Non-pigmented ciliary epithelial cell (primary cell): ENCODE measurements around the gene ARRB1.
A peak's percentile ranks its signal among the peaks of the same experiment; 100 is the strongest.
"Not testable (repeated sequence)": the region's sequence is repeated elsewhere in the genome, so short reads cannot be mapped to it uniquely, and the experiment has no call there.

Source experiments
- DNase-seq: peaks from one replicate; pipeline ENCODE4 v3.0.0-alpha.2; 2010; ENCODE audit warnings: low read depth

Gene ARRB1

GRCh38 chr11:75371949-75372876 is 20.8 kb upstream of the ARRB1 start:
- no peak for DNase-seq

DNA sequence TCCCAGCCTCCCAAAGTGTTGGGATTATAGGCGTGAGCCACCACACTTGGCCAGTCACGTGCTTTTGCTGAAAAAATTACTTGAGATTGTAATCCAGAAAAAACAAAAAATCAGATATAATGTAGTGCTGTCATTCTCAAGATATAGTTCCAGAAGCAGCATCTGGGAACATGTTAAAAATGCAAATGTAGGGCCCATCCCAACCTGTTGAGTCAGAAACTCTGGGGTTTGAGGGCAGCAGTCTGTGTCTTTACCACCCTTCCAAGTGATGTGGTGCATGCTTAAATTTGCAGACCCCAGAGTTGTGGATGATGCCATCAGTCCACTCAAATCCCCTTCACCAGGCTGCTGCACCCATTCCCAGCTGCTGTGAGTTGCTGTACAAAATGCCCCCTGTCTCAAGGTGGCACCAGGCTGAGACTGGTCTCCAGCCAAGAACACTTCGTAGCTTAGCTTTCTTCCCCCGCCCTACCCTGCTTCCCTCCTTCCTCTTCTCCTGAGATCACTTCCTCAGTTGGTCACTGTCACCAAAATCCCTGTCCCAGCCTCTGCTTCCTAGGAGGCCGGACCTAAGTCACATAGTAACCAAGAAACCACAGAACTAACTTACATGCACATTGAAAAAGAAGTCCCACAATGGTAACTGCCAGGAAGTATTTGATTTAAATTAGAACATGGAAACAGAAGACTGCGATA is 18.2 kb upstream of the ARRB1 start:
- no peak for DNase-seq

DNA sequence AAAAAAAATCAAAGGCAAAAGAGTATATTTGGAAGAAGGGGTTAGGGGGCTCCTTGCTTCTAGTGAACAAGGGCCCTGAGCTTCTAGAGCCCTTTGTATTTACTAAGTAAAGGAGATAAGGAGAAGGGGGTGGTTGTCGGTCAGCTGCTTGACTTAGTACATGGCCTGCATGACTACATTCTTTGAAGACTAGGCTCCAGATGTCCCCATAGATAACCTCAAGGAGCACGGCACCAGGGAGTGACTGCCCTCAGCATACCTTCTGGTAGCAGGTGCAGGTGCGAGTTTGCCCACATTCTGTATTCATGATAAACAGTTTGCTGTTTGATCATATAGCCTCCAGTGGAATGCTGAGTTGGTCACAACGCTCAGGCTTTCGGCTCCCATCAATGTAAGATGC is 15.4 kb upstream of the ARRB1 start:
- not testable (repeated sequence) for DNase-seq

DNA sequence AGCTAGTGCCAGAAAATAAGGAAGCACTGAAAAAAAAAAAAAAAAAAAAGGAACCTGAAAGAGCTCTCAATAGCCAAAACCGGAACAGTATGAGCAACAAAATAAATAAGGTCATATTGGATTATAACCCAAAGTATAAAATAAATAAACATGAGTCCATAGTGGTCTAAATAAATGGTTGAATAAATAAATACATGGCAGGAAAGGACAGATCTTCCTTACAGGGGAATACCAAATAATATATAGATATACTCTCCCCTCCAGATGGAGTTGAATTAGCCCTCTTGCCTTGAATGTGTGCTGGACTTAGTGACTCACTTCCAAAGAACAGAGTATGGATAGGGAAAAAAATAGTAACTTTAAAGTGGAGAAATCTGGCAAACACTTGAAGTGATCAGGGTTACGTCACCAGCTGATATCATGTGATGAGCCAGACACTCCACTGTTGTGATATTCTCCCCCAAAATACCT is 14.3 kb upstream of the ARRB1 start:
- DNase-seq = peak; percentile 32

DNA sequence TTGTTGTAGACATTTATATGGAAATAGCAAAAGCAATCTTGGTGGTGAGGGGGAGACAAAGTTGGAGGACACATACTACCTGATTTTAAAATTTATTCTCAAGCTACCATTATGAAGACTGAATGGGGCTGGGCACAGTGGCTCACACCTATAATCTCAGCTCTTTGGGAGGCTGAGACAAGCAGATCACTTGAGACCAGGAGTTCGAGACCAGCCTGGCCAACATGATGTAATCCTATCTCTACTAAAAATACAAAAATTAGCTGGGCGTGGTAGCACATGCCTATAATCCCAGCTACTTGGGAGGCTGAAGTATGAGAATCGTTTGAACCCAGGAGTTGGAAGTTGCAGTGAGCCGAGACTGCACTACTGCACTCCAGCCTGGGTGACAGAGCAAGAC is 10.8 kb upstream of the ARRB1 start:
- not testable (repeated sequence) for DNase-seq

GRCh38 chr11:75356613-75357012 is 5.2 kb upstream of the ARRB1 start:
- no peak for DNase-seq

DNA sequence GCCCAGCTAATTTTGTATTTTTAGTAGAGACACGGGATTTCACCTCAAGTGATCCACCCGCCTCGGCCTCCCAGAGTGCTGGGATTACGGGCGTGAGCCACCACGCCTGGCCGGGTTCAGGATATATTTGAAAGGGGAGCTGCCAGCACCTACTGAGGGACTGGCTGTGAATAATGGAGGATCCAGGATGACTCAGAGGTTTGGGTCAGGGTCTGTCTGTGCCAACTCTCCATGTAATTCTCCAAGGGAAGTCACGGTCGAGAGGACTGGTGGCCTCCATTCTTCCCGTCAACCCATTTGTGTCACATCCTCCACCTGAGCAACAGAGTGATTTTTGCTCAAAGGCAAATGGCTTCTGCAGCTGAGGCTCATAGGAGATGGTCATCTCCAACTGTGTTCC is 3.6 kb upstream of the ARRB1 start:
- DNase-seq = no peak

DNA sequence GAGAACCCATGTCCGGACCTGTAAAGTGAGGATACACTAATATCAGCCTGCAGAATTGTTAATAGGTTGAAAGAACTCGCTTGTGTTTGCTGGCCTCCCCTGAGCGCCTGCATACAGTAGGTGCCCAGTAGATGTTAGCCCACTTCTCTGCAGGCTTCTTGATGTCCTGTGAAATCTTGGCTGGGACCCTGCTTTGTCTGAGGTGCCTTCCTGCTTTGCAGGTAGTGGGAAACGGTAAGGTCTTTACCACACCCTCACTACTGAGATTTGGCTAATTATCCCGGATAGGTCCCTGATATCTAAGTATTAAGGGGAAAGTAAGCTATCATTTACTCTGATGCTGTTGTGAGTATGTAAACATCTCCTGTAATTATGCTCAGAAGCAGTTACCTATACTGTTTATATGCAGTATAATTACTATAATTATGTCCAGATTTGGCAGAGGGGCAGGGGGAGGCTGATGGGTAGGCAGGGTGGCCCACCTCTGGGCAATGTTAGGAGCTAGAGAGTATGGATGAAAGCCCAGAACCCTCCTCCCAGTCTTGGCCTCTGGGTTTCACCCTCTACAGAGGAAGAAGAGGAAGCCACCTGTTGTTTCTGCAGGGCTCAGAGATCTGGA is 1.2 kb upstream of the ARRB1 start:
- no peak for DNase-seq

GRCh38 chr11:75351791-75352587 is 528 bp upstream of the ARRB1 start:
- no peak for DNase-seq

GRCh38 chr11:75350743-75351540 is 519 bp downstream of the ARRB1 start:
- no peak for DNase-seq

DNA sequence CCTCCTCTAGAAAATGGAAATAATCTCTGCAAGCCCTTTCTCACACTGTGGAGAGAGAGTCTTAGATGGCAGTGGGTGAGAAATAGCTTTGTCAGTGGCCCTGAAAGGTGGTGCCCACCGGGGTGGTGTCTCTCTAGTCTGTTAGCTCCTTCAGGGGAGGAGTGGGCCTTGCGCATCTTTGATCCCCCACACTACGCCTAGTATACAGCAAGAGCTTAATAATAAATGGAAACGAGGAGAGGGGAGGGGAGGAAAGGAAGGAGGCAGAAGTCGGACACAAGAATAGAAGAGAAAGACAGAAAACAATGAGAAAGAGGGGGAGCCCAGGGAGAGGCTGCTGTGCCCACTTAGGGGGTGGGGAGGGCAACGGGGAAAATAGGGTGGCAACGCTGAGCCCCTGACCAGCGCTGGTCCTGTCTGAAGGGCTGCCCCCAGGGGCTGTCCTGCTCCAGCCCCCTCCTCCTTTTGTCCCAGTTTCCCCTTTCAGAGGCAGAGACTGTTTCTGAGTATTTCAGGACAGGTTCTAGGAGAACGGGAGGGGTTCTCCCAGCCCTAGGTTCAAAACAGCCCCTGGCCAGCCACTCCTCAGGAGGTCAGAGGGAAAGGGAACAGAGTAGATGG is 1.2 kb downstream of the ARRB1 start:
- no peak for DNase-seq

DNA sequence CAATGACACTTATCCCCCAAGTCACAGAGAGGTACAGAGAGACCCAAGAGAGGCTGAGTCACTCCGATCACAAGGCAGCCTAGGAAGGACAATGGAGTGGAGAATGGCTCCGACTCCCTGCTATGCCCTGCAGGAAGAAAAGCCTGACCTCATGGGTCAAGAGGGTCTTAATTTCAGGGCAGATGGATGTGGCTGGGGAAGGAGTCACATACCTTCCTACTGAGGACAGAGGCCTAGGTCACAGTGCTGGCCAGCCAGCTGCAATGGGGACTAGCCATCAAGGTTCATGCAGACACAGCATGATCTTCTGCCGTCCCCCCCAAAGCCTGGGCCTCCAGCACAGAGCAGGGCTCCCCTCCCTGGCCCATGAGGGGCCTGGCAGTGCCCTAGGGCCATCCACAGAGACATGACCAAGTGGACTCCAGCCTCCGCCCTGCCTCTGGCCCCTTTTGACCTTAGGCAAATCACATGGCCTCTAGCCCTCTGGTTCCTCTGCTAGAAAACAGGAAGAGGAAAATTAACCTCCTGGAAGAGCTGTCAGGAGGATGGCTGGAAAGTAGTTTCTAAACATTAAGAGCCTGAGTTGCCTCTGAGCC is 1.8 kb downstream of the ARRB1 start:
- no peak for DNase-seq

DNA sequence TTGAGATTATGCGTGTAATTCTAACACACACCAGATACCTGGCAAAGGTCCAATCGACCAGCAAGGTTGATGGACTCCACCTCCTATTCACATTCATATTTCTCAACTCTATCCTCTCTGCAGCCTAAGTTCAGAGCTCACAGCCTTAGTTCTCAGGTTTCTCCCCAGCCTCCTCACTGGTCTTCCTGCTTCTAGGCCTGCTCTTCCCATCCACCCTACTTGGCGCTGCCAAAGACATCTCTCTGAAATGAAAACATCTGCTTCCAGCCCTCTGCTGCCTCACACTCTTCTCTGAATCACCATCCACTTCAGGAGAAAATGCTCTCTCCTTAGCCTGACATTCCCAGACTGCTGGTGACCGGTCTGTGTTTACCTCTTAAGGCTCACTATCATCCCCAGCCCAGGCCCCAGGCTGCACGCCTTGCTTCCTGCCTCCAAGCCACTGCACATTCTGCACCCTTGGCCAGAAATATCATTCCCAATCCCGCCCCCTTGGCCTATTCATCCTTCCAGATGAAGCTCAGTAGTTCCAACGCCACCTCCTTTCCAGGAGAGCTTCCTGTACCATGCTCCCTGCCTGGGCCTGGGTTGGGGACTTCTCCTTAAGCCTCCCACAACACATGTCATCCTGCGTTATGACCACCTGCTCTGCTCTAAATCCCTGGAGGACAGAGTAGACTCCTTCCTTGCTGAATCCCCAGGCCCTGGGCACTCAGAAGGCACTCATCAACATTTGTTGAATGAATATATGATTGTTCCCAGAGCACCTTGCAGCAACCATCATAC is 3.5 kb downstream of the ARRB1 start:
- no peak for DNase-seq

DNA sequence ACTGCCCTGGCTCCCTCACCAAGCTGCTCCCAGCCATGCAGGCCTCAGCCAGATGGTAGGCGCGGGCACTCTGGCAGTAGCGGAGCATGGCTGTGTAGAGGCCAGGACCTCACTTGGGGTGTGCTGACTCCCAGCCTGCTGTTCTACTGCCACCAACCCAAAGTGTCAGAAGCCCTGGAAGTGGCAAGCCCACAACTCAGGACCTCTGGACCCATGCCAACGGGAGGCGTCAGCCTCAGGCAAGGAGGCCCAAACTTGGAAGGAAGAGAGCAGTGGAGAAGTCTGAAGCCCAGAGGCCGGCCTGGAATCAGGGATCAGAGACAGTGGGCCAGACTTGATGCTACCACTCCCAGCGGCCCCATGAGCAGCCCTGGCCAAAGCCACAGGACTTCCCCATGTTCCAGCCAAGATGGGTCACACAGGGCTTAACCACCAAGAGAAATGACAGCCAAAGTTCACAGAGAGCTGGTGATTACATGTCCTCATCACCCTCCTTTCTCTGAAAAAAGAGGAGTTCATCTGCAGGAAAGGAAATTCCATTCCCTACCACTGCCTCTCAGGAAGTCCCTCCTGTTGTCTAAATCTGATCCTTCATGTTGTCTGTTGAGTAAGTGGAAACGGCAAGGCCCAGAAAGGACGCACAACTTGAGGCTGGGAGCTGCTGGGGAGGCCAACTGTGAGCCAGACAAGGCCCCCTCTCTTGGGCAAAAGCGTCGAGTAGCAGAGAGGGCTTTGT is 4.4 kb downstream of the ARRB1 start:
- no peak for DNase-seq

DNA sequence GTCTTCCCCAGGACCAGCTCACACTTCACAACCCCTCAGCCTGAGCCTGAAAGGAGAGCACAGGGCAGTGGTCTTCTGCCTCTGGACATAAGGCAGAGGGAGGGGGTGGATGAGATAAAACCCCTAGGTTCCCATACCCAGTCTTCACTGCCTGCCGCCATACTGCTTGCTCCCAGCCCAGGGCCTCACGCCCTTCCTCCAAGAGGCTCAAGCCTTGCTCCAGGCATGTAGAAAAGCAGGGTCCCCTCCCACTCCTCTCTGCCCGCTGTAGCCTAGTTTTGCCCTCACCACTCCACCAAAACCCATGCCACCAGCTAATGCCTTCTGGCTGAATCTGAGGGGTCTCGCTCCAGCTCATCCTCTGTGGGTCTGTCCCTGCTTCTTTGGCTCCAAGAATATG is 5.2 kb downstream of the ARRB1 start:
- no peak for DNase-seq

GRCh38 chr11:75345455-75346160 is 5.9 kb downstream of the ARRB1 start:
- DNase-seq = no peak

GRCh38 chr11:75344761-75345454 is 6.6 kb downstream of the ARRB1 start:
- DNase-seq = no peak
